Tibial nerve (tissue), 4 donors: ENCODE results near the gene ICA1. TPM values are rescaled to one million over a fixed set of nuclear protein-coding genes. Genes with fewer than 3 reads are reported as not detected.
"Not testable (repeated sequence)": the region's sequence is repeated elsewhere in the genome, so short reads cannot be mapped to it uniquely, and the experiment has no call there.

Experiments
- DNase-seq, 2 donors: peaks; one replicate each; pipeline ENCODE4 v3.0.0-alpha.2; 2019; ENCODE audit warnings: low spot score in 2 of 2
- H3K27ac ChIP-seq, 4 donors: fragments of 200-600 bp; sonication (generic) in 3 of 4; one replicate each; pipeline ENCODE4 v1.5.1; 2017 to 2019; ENCODE audit warnings: mild to moderate bottlenecking in 1 of 4
- H3K27me3 ChIP-seq, 2 donors: fragments of 200-600 bp; sonication (generic) in 1 of 2; one replicate each; pipeline versions ENCODE4 v1.5.1 to v1.6.0; 2017 to 2019
- H3K36me3 ChIP-seq, 3 donors: fragments of 200-600 bp; sonication (generic); one replicate each; pipeline ENCODE4 v1.5.1; 2018 to 2019
- H3K4me1 ChIP-seq, 4 donors: fragments of 200-600 bp; sonication (generic) in 3 of 4; one replicate each; pipeline ENCODE4 v1.5.1; 2017 to 2019
- H3K4me3 ChIP-seq, 4 donors: fragments of 200-600 bp; sonication (generic) in 3 of 4; one replicate each; pipeline ENCODE4 v1.5.1; 2017 to 2019; ENCODE audit warnings: mild to moderate bottlenecking in 1 of 4, moderate library complexity in 1 of 4
- H3K9me3 ChIP-seq, 4 donors: fragments of 200-600 bp; sonication (generic) in 3 of 4; one replicate each; pipeline ENCODE4 v1.5.1; 2017 to 2019
- EP300 ChIP-seq, 2 donors: sonication (generic); formaldehyde crosslinking; IDR thresholded peaks; one replicate each; pipeline ENCODE4 v1.6.1; 2017; ENCODE audit warnings: antibody characterized with exemption in 2 of 2, mild to moderate bottlenecking in 1 of 2
- POLR2A ChIP-seq, 2 donors: fragments of 450-650 bp; IDR thresholded peaks; one replicate each; pipeline ENCODE4 v1.6.1; 2017; ENCODE audit warnings: antibody characterized with exemption in 2 of 2, mild to moderate bottlenecking in 2 of 2, moderate library complexity in 2 of 2
- WGBS, 2 donors: methylation state at CpG; one replicate each; pipeline ENCODE4 v1.1.5; 2018; 5-methylcytosine and 5-hydroxymethylcytosine counted together
- small RNA-seq: library from RNA; depleted of rRNA; stranded (forward); fragments of <200 nt; gene quantifications from one replicate; pipeline ENCODE3, GENCODE V24; 2016
- total RNA-seq, 4 donors: library from RNA; depleted of rRNA; stranded (reverse); fragments of >200 nt; gene quantifications; one replicate each; pipeline ENCODE4 v1.1.0, GENCODE V29; 2016
- TF ChIP-seq, protein P1 (sequence below), 5 experiments: fragments of 200-600 bp in 3 of 5; fragments of 450-650 bp in 2 of 5; sonication (generic) in 3 of 5; IDR thresholded peaks; one replicate each; pipeline ENCODE4 v1.5.1; 2016 to 2019; ENCODE audit warnings: antibody characterized with exemption in 5 of 5, mild to moderate bottlenecking in 3 of 5, moderate library complexity in 2 of 5

Gene ICA1
- total RNA-seq, 4 donors from 2014 or later, result 12.8 to 27.3 (median 20.5) TPM

DNA sequence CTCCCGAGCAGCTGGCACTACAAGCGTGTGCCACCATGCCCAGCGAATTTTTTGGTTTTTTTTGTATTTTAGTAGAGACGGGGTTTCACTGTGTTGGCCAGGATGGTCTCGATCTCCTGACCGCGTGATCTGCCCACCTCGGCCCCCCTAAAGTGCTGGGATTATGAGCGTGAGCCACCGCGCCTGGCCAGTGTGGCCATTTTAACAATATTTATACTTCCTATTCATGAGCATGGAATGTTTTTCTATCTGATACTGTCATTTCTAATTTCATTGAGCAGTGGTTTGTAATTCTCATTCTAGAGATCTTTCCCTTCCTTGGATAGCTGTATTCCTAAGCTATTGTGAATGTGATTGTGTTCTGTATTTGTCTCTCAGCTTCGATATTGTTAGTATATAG is 197.1 kb downstream of the ICA1 start:
- TF ChIP-seq EP300 (IDR thresholded peaks at IDR 0.05) (no peak), POLR2A (IDR thresholded peaks at IDR 0.05) (no peak)
- TF ChIP-seq, protein P1, sequence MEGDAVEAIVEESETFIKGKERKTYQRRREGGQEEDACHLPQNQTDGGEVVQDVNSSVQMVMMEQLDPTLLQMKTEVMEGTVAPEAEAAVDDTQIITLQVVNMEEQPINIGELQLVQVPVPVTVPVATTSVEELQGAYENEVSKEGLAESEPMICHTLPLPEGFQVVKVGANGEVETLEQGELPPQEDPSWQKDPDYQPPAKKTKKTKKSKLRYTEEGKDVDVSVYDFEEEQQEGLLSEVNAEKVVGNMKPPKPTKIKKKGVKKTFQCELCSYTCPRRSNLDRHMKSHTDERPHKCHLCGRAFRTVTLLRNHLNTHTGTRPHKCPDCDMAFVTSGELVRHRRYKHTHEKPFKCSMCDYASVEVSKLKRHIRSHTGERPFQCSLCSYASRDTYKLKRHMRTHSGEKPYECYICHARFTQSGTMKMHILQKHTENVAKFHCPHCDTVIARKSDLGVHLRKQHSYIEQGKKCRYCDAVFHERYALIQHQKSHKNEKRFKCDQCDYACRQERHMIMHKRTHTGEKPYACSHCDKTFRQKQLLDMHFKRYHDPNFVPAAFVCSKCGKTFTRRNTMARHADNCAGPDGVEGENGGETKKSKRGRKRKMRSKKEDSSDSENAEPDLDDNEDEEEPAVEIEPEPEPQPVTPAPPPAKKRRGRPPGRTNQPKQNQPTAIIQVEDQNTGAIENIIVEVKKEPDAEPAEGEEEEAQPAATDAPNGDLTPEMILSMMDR (IDR thresholded peaks at IDR 0.05), result no peak
- Histone ChIP-seq H3K4me1 (no peaks in the 10 kb centered on the region), H3K27ac (no peak overlapping the region), H3K36me3 (peaks cover 0 to 36% (median 5%) of the 10 kb centered on the region in 3 donors), H3K27me3 (no peaks in the 10 kb centered on the region), H3K9me3 (no peaks in the 10 kb centered on the region), H3K4me3 (no peak overlapping the region)
- WGBS, 2 donors, result 96 to 97% methylated on average over 12 of the region's 12 CpGs
- DNase-seq, result no peak

DNA sequence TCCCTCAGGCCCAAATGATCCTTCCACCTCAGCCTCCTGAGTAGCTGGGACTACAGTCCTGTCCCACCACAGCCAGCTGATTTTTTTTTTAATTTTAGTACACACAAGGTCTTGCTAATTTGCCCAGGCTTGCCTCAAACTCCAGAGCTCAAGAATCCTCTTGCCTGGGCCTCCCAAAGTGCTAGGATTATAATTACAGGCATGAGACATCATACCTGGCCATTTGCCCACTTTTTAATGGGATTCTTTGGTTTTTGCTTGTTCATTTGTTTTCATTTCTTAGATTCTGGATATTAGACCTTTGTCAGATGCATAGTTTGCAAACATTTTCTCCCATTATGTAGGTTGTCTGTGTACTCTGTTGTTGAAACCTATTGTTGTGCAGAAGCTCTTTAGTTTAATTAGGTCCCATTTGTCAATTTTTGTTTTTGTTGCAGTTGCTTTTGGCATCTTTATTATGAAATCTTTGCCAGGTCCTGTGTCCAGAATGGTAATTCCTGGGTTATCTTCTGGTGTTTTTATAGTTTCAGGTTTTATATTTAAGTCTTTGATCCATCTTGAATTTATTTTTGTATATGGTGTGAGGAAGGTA is 198.2 kb downstream of the ICA1 start:
- no peak for DNase-seq
- TF ChIP-seq EP300 (IDR thresholded peaks at IDR 0.05), result no peak
- TF ChIP-seq POLR2A (IDR thresholded peaks at IDR 0.05), result no peak
- TF ChIP-seq, protein P1 (IDR thresholded peaks at IDR 0.05), result no peak

DNA sequence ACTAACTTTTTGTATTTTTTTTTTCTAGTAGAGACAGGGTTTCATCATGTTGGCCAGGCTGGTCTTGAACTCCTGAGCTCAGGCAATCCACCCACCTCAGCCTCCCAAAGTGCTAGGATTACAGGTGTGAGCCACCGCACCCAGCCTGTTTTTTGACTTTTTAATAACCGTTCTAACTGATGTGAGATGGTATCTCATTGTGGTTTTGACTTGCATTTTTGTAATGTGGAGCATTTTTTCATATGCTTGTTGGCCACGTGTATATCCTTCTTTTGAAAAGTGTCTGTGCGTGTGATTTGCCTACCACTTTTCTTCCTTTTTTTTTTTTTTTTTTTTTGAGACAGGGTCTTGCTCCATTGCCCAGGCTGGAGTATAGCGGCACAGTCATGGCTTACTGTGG is 198.7 kb downstream of the ICA1 start:
- not testable (repeated sequence) for H3K9me3 ChIP-seq, H3K4me3 ChIP-seq, DNase-seq, H3K27ac ChIP-seq, H3K4me1 ChIP-seq, H3K27me3 ChIP-seq
- WGBS, 2 donors, result 94 to 96% methylated on average over 5 of the region's 5 CpGs
- H3K36me3 ChIP-seq, result peaks cover 0 to 36% (median 5%) of the 10 kb centered on the region in 3 donors

More for the DNA sequence above, 198.2 kb downstream of the ICA1 start:
- H3K4me3 ChIP-seq, result no peak overlapping the region
- H3K36me3 ChIP-seq, result peaks cover 0 to 36% (median 5%) of the 10 kb centered on the region in 3 donors
- no peaks in the 10 kb centered on the region for H3K9me3 ChIP-seq
- H3K4me1 ChIP-seq, result no peaks in the 10 kb centered on the region
- H3K27me3 ChIP-seq, result no peaks in the 10 kb centered on the region
- no peak overlapping the region for H3K27ac ChIP-seq

Small RNAs within 50 kb of the gene (small RNA-seq; reads per million reads assigned to genes)
- gene AC007009.1, result not detected

Other genes with a start within 250 kb of the ICA1 start
- gene NXPH1, start 171.4 kb upstream of the ICA1 start, total RNA-seq, result not detected